GM10266 (cell line): Measurements from ENCODE around the gene AHRR.
A peak's percentile ranks its signal among the peaks of the same experiment; 100 is the strongest.

Experiments used
- DNase-seq: peaks from one replicate; pipeline ENCODE4 v3.0.0; 2012; ENCODE audit errors: extremely low spot score
- CTCF ChIP-seq: IDR thresholded peaks from 2 replicates; pipeline ENCODE4 v1.5.1; 2012; ENCODE audit warnings: mild to moderate bottlenecking, low read depth; ENCODE audit not compliant: control insufficient read depth, insufficient read depth; ENCODE audit errors: missing control alignments

AHRR gene

GRCh38 chr5:441996-442334, 120.5 kb downstream of the AHRR start:
- no peak for DNase-seq
- TF ChIP-seq CTCF = no peak

- no peak for TF ChIP-seq CTCF
- DNase-seq = peak; percentile 95
These were observed 121.1 kb downstream of the AHRR start, which contains the start of gene EXOC3 for GRCh38 chr5:442335-443238. EXOC3 (plus strand) TSS chr5:443176; CDS start chr5:446206, 3,030 bp downstream.

- DNase-seq = no peak
- no peak for TF ChIP-seq CTCF
These were observed 122.0 kb downstream of the AHRR start for GRCh38 chr5:443239-444151.

- TF ChIP-seq CTCF = no peak
- DNase-seq = no peak
These were observed 122.7 kb downstream of the AHRR start for GRCh38 chr5:444226-444625.

- TF ChIP-seq CTCF = no peak
- no peak for DNase-seq
These were observed 124.1 kb downstream of the AHRR start for GRCh38 chr5:445591-445990.

- TF ChIP-seq CTCF = no peak
- no peak for DNase-seq
These were observed 124.8 kb downstream of the AHRR start for GRCh38 chr5:446066-446882.
